ENCODE data around the gene SKAP2. TPM values are rescaled to one million over a fixed set of nuclear protein-coding genes. Genes with fewer than 3 reads are reported as not detected.

The SKAP2 gene
- total and polyA plus RNA-seq, 2 donors (not counting 3 experiments of a cell fraction or from before 2014, with no cell fraction given), result 4.0 to 27.6 TPM

DNA sequence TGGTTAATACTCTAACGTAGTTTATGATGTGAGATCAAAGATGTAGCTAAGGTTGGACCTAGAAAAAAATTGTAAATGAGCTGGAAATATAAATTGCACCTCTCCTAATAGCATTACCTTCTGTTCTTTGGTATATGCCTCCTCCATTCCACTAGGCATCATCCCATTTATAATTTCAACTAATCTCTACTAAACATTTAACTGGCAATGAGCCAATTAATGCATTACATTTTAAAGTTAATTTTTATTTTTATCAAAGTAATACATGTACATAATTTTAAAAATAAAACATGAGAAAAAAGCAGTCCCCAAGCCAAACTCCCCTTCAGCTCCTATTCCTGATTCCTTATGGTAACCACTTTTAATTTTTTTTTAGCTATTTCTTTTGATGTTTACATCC lies 35.1 kb upstream of the SKAP2 start:
- no peaks in the 10 kb centered on the region for H4K20me1 ChIP-seq (replicated peaks; ENCODE audit: control insufficient read depth, extremely low read depth, insufficient read depth, low read length)
- no peak overlapping the region for H3K4me3 ChIP-seq (replicated peaks in 1 of 3; ENCODE audit: insufficient read depth in 1 of 3, low read depth in 1 of 3, low read length in 3 of 3)
- TF ChIP-seq JUN (IDR thresholded peaks at IDR 0.05; ENCODE audit: borderline replicate concordance, insufficient read depth, insufficient read length, low read depth) (no peak), MYC (IDR thresholded peaks at IDR 0.05; ENCODE audit: low read depth, low read length) (no peak), EZH2 (IDR thresholded peaks at IDR 0.05; ENCODE audit: borderline replicate concordance, low read depth, low read length, severe bottlenecking) (no peak), POLR2AphosphoS5 (IDR thresholded peaks at IDR 0.05; ENCODE audit: insufficient read depth, low read depth, low read length) (no peak), FOS (IDR thresholded peaks at IDR 0.05; ENCODE audit: borderline replicate concordance, insufficient read depth, low read length) (no peak), POLR2A (IDR thresholded peaks at IDR 0.05; ENCODE audit: low read depth, low read length) (no peak)
- H3K4me2 ChIP-seq (ENCODE audit: insufficient read depth, low read length), result no peak overlapping the region
- no peaks in the 10 kb centered on the region for H3K27me3 ChIP-seq (ENCODE audit: control insufficient read depth in 2 of 2, insufficient read depth in 2 of 2, low read length in 2 of 2)
- no peaks in the 10 kb centered on the region for H3K9me1 ChIP-seq (replicated peaks; ENCODE audit: control insufficient read depth, extremely low read depth, insufficient read depth, low read length)
- dilution Hi-C loops (cut with MboI; ENCODE audit: extremely low pct_ligation_motif_present, low sequenced_read_pairs), result no loop called here
- no peak for DNase-seq (ENCODE audit: low read depth, low spot score)
- no peaks in the 10 kb centered on the region for H3K4me1 ChIP-seq (ENCODE audit: control insufficient read depth, extremely low read depth, insufficient read depth, low read length)
- BruUV-seq (replicated peaks), result no TSS peak
- intact Hi-C loops (cut with micrococcal nuclease), result no loop called here
- H2AFZ ChIP-seq (ENCODE audit: low read depth, low read length), result no peak overlapping the region
- no peak overlapping the region for H3K27ac ChIP-seq (ENCODE audit: insufficient read depth, low read depth, low read length)
- no peaks in the 10 kb centered on the region for H3K36me3 ChIP-seq (ENCODE audit: control insufficient read depth in 2 of 2, extremely low read depth in 1 of 2, insufficient read depth in 2 of 2, low read length in 2 of 2)
- no peak for FAIRE-seq
- H3K9ac ChIP-seq (replicated peaks; ENCODE audit: extremely low read depth, insufficient read depth, low read length), result no peak overlapping the region
- no peaks in the 10 kb centered on the region for H3K9me3 ChIP-seq (replicated peaks; ENCODE audit: control insufficient read depth, insufficient read depth, low read length)
- CTCF ChIA-PET, result interaction anchor here (1.0 to 1.3 kb wide), 2 partner anchors 24 kb away, joined by 3 read pairs; no protein-coding TSS in a partner anchor
- no peaks in the 10 kb centered on the region for H3K79me2 ChIP-seq (ENCODE audit: control insufficient read depth, insufficient read depth, low read length)
- POLR2A ChIA-PET, result no interaction called here

DNA sequence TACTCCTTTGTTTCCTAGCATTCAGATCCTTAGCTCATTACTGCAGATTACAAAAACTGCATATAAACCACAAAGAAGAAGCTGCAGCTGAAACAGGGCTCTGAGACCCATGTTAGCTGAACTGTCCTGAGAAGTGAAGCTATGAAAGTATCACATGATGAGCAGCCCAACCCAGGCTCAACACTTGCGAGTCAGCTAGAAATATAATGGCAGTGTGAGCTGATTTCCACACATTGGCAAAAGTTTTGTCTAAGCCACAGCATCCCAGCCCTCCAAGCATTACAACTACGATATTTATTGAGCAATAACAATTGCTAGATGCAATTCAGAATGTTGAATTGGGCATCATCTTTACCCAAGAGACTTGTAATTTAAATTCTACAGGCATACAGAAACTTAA lies 34.5 kb upstream of the SKAP2 start:
- Histone ChIP-seq H3K27ac (ENCODE audit: insufficient read depth, low read depth, low read length) (no peak overlapping the region), H3K27me3 (ENCODE audit: control insufficient read depth in 2 of 2, insufficient read depth in 2 of 2, low read length in 2 of 2) (no peaks in the 10 kb centered on the region), H3K9ac (replicated peaks; ENCODE audit: extremely low read depth, insufficient read depth, low read length) (no peak overlapping the region), H3K9me3 (replicated peaks; ENCODE audit: control insufficient read depth, insufficient read depth, low read length) (no peaks in the 10 kb centered on the region), H3K4me2 (ENCODE audit: insufficient read depth, low read length) (no peak overlapping the region), H3K4me1 (ENCODE audit: control insufficient read depth, extremely low read depth, insufficient read depth, low read length) (no peaks in the 10 kb centered on the region), H4K20me1 (replicated peaks; ENCODE audit: control insufficient read depth, extremely low read depth, insufficient read depth, low read length) (no peaks in the 10 kb centered on the region), H3K36me3 (ENCODE audit: control insufficient read depth in 2 of 2, extremely low read depth in 1 of 2, insufficient read depth in 2 of 2, low read length in 2 of 2) (no peaks in the 10 kb centered on the region), H2AFZ (ENCODE audit: low read depth, low read length) (no peak overlapping the region), H3K4me3 (replicated peaks in 1 of 3; ENCODE audit: insufficient read depth in 1 of 3, low read depth in 1 of 3, low read length in 3 of 3) (no peak overlapping the region), H3K9me1 (replicated peaks; ENCODE audit: control insufficient read depth, extremely low read depth, insufficient read depth, low read length) (no peaks in the 10 kb centered on the region), H3K79me2 (ENCODE audit: control insufficient read depth, insufficient read depth, low read length) (no peaks in the 10 kb centered on the region)
- intact Hi-C loops (cut with micrococcal nuclease), result no loop called here
- TF ChIP-seq JUN (IDR thresholded peaks at IDR 0.05; ENCODE audit: borderline replicate concordance, insufficient read depth, insufficient read length, low read depth) (no peak), MYC (IDR thresholded peaks at IDR 0.05; ENCODE audit: low read depth, low read length) (no peak), GATA2 (IDR thresholded peaks at IDR 0.05; ENCODE audit: insufficient read depth, insufficient read length, low read depth, low read length) (no peak), POLR2AphosphoS5 (IDR thresholded peaks at IDR 0.05; ENCODE audit: insufficient read depth, low read depth, low read length) (no peak), POLR2A (IDR thresholded peaks at IDR 0.05; ENCODE audit: low read depth, low read length) (no peak), EZH2 (IDR thresholded peaks at IDR 0.05; ENCODE audit: borderline replicate concordance, low read depth, low read length, severe bottlenecking) (no peak), FOS (IDR thresholded peaks at IDR 0.05; ENCODE audit: borderline replicate concordance, insufficient read depth, low read length) (no peak)
- TF ChIP-seq, protein P1, sequence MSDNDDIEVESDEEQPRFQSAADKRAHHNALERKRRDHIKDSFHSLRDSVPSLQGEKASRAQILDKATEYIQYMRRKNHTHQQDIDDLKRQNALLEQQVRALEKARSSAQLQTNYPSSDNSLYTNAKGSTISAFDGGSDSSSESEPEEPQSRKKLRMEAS (IDR thresholded peaks at IDR 0.05; ENCODE audit: insufficient read depth, insufficient read length), result no peak
- TF ChIP-seq, protein P2, sequence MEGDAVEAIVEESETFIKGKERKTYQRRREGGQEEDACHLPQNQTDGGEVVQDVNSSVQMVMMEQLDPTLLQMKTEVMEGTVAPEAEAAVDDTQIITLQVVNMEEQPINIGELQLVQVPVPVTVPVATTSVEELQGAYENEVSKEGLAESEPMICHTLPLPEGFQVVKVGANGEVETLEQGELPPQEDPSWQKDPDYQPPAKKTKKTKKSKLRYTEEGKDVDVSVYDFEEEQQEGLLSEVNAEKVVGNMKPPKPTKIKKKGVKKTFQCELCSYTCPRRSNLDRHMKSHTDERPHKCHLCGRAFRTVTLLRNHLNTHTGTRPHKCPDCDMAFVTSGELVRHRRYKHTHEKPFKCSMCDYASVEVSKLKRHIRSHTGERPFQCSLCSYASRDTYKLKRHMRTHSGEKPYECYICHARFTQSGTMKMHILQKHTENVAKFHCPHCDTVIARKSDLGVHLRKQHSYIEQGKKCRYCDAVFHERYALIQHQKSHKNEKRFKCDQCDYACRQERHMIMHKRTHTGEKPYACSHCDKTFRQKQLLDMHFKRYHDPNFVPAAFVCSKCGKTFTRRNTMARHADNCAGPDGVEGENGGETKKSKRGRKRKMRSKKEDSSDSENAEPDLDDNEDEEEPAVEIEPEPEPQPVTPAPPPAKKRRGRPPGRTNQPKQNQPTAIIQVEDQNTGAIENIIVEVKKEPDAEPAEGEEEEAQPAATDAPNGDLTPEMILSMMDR (IDR thresholded peaks at IDR 0.05; ENCODE audit: extremely low read depth in 1 of 2, insufficient read depth in 1 of 2, low read depth in 1 of 2, low read length in 2 of 2), result no peak
- dilution Hi-C loops (cut with MboI; ENCODE audit: extremely low pct_ligation_motif_present, low sequenced_read_pairs), result no loop called here
- ChIA-PET POLR2A (no interaction called here), CTCF (no interaction called here)
- no peak for DNase-seq (ENCODE audit: low read depth, low spot score)
- no TSS peak for BruUV-seq (replicated peaks)
- FAIRE-seq, result no peak
